Activated CD4-positive, alpha-beta T cell treated with anti-CD3 and anti-CD28 coated beads for 36 hours (primary cell): ENCODE measurements around the gene SELPLG. TPM values are rescaled to one million over a fixed set of nuclear protein-coding genes. Genes with fewer than 3 reads are reported as not detected.
"Not testable (repeated sequence)": the region's sequence is repeated elsewhere in the genome, so short reads cannot be mapped to it uniquely, and the experiment has no call there.

Experiments
- ATAC-seq: fragments of 200-7000 bp; cut with Tn5 transposase; one replicate; pipeline ENCODE4 v1.10.0; 2021; ENCODE audit warnings: mild to moderate bottlenecking, moderate library complexity
- CTCF ChIA-PET: fragments of 350-600 bp; sonication (Branson Sonifier 250); formaldehyde crosslinking; loops from one replicate; lab custom pipeline; 2021; ENCODE audit warnings: antibody characterized with exemption; lab: Charles Lee
- POLR2A ChIA-PET: fragments of 350-600 bp; sonication (Branson Sonifier 250); formaldehyde crosslinking; loops from one replicate; lab custom pipeline; 2021; ENCODE audit warnings: antibody characterized with exemption, inconsistent platforms; lab: Charles Lee
- DNase-seq: peaks from one replicate; pipeline ENCODE4 v3.0.0-alpha.2; 2020
- H3K27ac Mint-ChIP-seq: one replicate; pipeline ENCODE4 v1.8.0; 2021; ENCODE audit warnings: mixed read lengths
- H3K27me3 Mint-ChIP-seq: one replicate; pipeline ENCODE4 v1.8.0; 2021; ENCODE audit warnings: mixed read lengths
- H3K36me3 Mint-ChIP-seq: one replicate; pipeline ENCODE4 v1.8.0; 2021; ENCODE audit warnings: low read depth, mixed read lengths
- H3K4me1 Mint-ChIP-seq: one replicate; pipeline ENCODE4 v1.8.0; 2021; ENCODE audit warnings: mixed read lengths
- H3K4me3 Mint-ChIP-seq: one replicate; pipeline ENCODE4 v1.8.0; 2021; ENCODE audit warnings: mild to moderate bottlenecking, moderate library complexity, mixed read lengths
- H3K9me3 Mint-ChIP-seq: one replicate; pipeline ENCODE4 v1.8.0; 2021; ENCODE audit warnings: low read depth, mixed read lengths
- intact Hi-C, 2 experiments: fragments of 100-400 bp; cut with DNase I in 1 of 2; cut with micrococcal nuclease in 1 of 2; formaldehyde crosslinking; loops; one replicate each; pipeline versions ENCODE4 v1.14.2 to v1.15.1; 2022 to 2024; cut with DNase I, micrococcal nuclease
- microRNA-seq: library from miRNA; unstranded; fragments of <30 nt; microRNA quantifications from one replicate; pipeline ENCODE4 v1.2.0, GENCODE V29; 2021; ENCODE audit warnings: borderline replicate concordance
- total RNA-seq, 2 experiments: library from RNA; stranded (reverse); gene quantifications; one replicate each; pipeline ENCODE4 v1.2.3, GENCODE V29; 2021

SELPLG gene
- total RNA-seq, 2 experiments from 2014 or later = 31.0 to 36.9 TPM

- intact Hi-C loops = no loop called here
- peaks cover 22% of the 10 kb centered on the region for H3K4me1 Mint-ChIP-seq
- no peak overlapping the region for H3K4me3 Mint-ChIP-seq
- DNase-seq = no peak
- no peaks in the 10 kb centered on the region for H3K36me3 Mint-ChIP-seq
- H3K27me3 Mint-ChIP-seq = peaks cover 3% of the 10 kb centered on the region
- no peaks in the 10 kb centered on the region for H3K9me3 Mint-ChIP-seq
- H3K27ac Mint-ChIP-seq = no peak overlapping the region
- CTCF ChIA-PET = interaction anchor here (0.8 kb wide), 1 partner anchor 10 kb away, joined by 3 read pairs; no protein-coding TSS in a partner anchor
- ATAC-seq = no peak
- POLR2A ChIA-PET = no interaction called here
Measured at GRCh38 chr12:108578813-108579212, 54.9 kb downstream of the SELPLG start.

- no peaks in the 10 kb centered on the region for H3K9me3 Mint-ChIP-seq
- ATAC-seq (no peak), DNase-seq (no peak)
- no peak overlapping the region for H3K4me3 Mint-ChIP-seq
- H3K36me3 Mint-ChIP-seq = no peaks in the 10 kb centered on the region
- H3K4me1 Mint-ChIP-seq = peaks cover 26% of the 10 kb centered on the region
- H3K27me3 Mint-ChIP-seq = peaks cover 3% of the 10 kb centered on the region
- POLR2A ChIA-PET = interaction anchor here (0.6 kb wide), 1 partner anchor 850 kb away, joined by 3 read pairs; no protein-coding TSS in a partner anchor
- H3K27ac Mint-ChIP-seq = no peak overlapping the region
- CTCF ChIA-PET = interaction anchor here (0.7 to 0.8 kb wide), 2 partner anchors 9 to 87 kb away, joined by 3 read pairs; no protein-coding TSS in a partner anchor
- intact Hi-C loops = no loop called here
Measured at GRCh38 chr12:108578264-108578663, 55.4 kb downstream of the SELPLG start.

- ChIA-PET CTCF (interaction anchor here (0.8 to 3.3 kb wide), 2 partner anchors 40 to 50 kb away, joined by 3 to 24 read pairs; no protein-coding TSS in a partner anchor), POLR2A (no interaction called here)
- no peaks in the 10 kb centered on the region for H3K9me3 Mint-ChIP-seq
- intact Hi-C loops = no loop called here
- no peaks in the 10 kb centered on the region for H3K36me3 Mint-ChIP-seq
- H3K27me3 Mint-ChIP-seq = peaks cover 3% of the 10 kb centered on the region
- DNase-seq = no peak
- no peak for ATAC-seq
- H3K27ac Mint-ChIP-seq = no peak overlapping the region
- peaks cover 34% of the 10 kb centered on the region for H3K4me1 Mint-ChIP-seq
- no peak overlapping the region for H3K4me3 Mint-ChIP-seq
Measured at GRCh38 chr12:108577458-108577857, 56.2 kb downstream of the SELPLG start.

- H3K36me3 Mint-ChIP-seq = no peaks in the 10 kb centered on the region
- intact Hi-C loops = no loop called here
- H3K4me3 Mint-ChIP-seq = no peak overlapping the region
- peaks cover 3% of the 10 kb centered on the region for H3K27me3 Mint-ChIP-seq
- DNase-seq = no peak
- POLR2A ChIA-PET = no interaction called here
- no peak overlapping the region for H3K27ac Mint-ChIP-seq
- peaks cover 41% of the 10 kb centered on the region for H3K4me1 Mint-ChIP-seq
- CTCF ChIA-PET = interaction anchor here (0.8 to 3.3 kb wide), 3 partner anchors 16 to 50 kb away, joined by 3 to 24 read pairs (median 3); partner anchors contain the start of gene SART3
- H3K9me3 Mint-ChIP-seq = no peaks in the 10 kb centered on the region
- ATAC-seq = no peak
Measured at GRCh38 chr12:108576660-108577234, 56.9 kb downstream of the SELPLG start.

GRCh38 chr12:108575199-108575912 is 58.3 kb downstream of the SELPLG start:
- no peak for ATAC-seq

GRCh38 chr12:108574276-108574675 is 59.4 kb downstream of the SELPLG start:
- H3K9me3 Mint-ChIP-seq, H3K27me3 Mint-ChIP-seq, DNase-seq, intact Hi-C loops, ATAC-seq, H3K27ac Mint-ChIP-seq, H3K36me3 Mint-ChIP-seq, POLR2A ChIA-PET, H3K4me3 Mint-ChIP-seq: not testable (repeated sequence)
- CTCF ChIA-PET = interaction anchor here (0.7 to 3.3 kb wide), 4 partner anchors 10 to 90 kb away, joined by 3 to 24 read pairs (median 16); no protein-coding TSS in a partner anchor
- H3K4me1 Mint-ChIP-seq = peaks cover 61% of the 10 kb centered on the region

More at GRCh38 chr12:108575199-108575912, 58.3 kb downstream of the SELPLG start:
- ChIA-PET CTCF (interaction anchor here (0.8 to 3.3 kb wide), 6 partner anchors 25 to 111 kb away, joined by 3 to 24 read pairs (median 4); no protein-coding TSS in a partner anchor), POLR2A (interaction anchor here (0.9 kb wide), 1 partner anchor 60 kb away, joined by 3 read pairs; no protein-coding TSS in a partner anchor)
- no peak overlapping the region for H3K27ac Mint-ChIP-seq
- peak; percentile 2 for DNase-seq
- intact Hi-C loops = no loop called here
- peaks cover 4% of the 10 kb centered on the region for H3K36me3 Mint-ChIP-seq
- no peak overlapping the region for H3K4me3 Mint-ChIP-seq
- peaks cover 3% of the 10 kb centered on the region for H3K27me3 Mint-ChIP-seq
- H3K4me1 Mint-ChIP-seq = peaks cover 50% of the 10 kb centered on the region
- H3K9me3 Mint-ChIP-seq = no peaks in the 10 kb centered on the region

- Mint-ChIP-seq H3K36me3 (peaks cover 14% of the 10 kb centered on the region), H3K4me1 (peaks cover 71% of the 10 kb centered on the region), H3K27me3 (peaks cover 3% of the 10 kb centered on the region), H3K4me3 (no peak overlapping the region), H3K27ac (no peak overlapping the region), H3K9me3 (no peaks in the 10 kb centered on the region)
- intact Hi-C loops = loop anchor here (1.0 to 2.0 kb wide), 3 partner anchors 10 to 115 kb away; no protein-coding TSS in a partner anchor
- ChIA-PET CTCF (interaction anchor here (0.8 to 2.3 kb wide), 7 partner anchors 9 to 520 kb away, joined by 3 to 24 read pairs (median 4); partner anchors contain the start of gene ALKBH2), POLR2A (interaction anchor here (0.6 to 1.1 kb wide), 5 partner anchors 11 to 265 kb away, joined by 3 to 11 read pairs (median 4); partner anchors contain the start of gene ISCU)
- DNase-seq (peak; percentile 63), ATAC-seq (peak; percentile 73)
Measured at GRCh38 chr12:108573317-108573716, 60.4 kb downstream of the SELPLG start.

- CTCF ChIA-PET = interaction anchor here (1.0 to 2.3 kb wide), 5 partner anchors 8 to 153 kb away, joined by 3 to 24 read pairs (median 3); no protein-coding TSS in a partner anchor
- POLR2A ChIA-PET = interaction anchor here (1.1 kb wide), 1 partner anchor 66 kb away, joined by 4 read pairs; no protein-coding TSS in a partner anchor
- peak; percentile 15 for DNase-seq
- peaks cover 81% of the 10 kb centered on the region for H3K4me1 Mint-ChIP-seq
- peaks cover 3% of the 10 kb centered on the region for H3K27me3 Mint-ChIP-seq
- H3K4me3 Mint-ChIP-seq = no peak overlapping the region
- no peaks in the 10 kb centered on the region for H3K9me3 Mint-ChIP-seq
- no peak overlapping the region for H3K27ac Mint-ChIP-seq
- H3K36me3 Mint-ChIP-seq = peaks cover 22% of the 10 kb centered on the region
- no peak for ATAC-seq
- intact Hi-C loops = loop anchor here in 1 of 2 experiments (2.0 kb wide), 1 partner anchor 117 kb away; no protein-coding TSS in a partner anchor
Measured at GRCh38 chr12:108572166-108572790, 61.4 kb downstream of the SELPLG start.

Small RNA genes lying within 50 kb of the gene (microRNA-seq; reads per million reads assigned to microRNA genes)
- not detected for gene MIR4496

Other genes starting within 250 kb of the SELPLG start
- gene FICD, start 118.6 kb downstream of the SELPLG start, total RNA-seq = 1 to 10 TPM; 3.5 to 4.5 TPM
- gene SART3, start 72.7 kb downstream of the SELPLG start, total RNA-seq = 10 to 100 TPM; 69.3 to 87.1 TPM
- 10 to 100 TPM; 67.3 to 83.8 TPM for gene ISCU, start 71.3 kb downstream of the SELPLG start, total RNA-seq
- under 1 TPM; 0.21 to 0.28 TPM for gene TMEM119, start 35.8 kb downstream of the SELPLG start, total RNA-seq
- 10 to 100 TPM; 83.5 to 90.8 TPM for gene CORO1C, start 97.6 kb upstream of the SELPLG start, total RNA-seq
- gene SSH1, start 223.7 kb upstream of the SELPLG start, total RNA-seq = 10 to 100 TPM; 25.0 to 25.4 TPM
- gene DAO, start 246.2 kb upstream of the SELPLG start, total RNA-seq = not detected